NCI-H2107 treated with DMSO at 0.1 percent for 48 hours (cell line): ENCODE data around the gene CELF3.

Experiments used
- DNase-seq: peaks from one replicate; lab custom pipeline; 2025; ENCODE audit not compliant: unreplicated experiment; lab: John Stamatoyannopoulos, UW

Gene CELF3

DNA sequence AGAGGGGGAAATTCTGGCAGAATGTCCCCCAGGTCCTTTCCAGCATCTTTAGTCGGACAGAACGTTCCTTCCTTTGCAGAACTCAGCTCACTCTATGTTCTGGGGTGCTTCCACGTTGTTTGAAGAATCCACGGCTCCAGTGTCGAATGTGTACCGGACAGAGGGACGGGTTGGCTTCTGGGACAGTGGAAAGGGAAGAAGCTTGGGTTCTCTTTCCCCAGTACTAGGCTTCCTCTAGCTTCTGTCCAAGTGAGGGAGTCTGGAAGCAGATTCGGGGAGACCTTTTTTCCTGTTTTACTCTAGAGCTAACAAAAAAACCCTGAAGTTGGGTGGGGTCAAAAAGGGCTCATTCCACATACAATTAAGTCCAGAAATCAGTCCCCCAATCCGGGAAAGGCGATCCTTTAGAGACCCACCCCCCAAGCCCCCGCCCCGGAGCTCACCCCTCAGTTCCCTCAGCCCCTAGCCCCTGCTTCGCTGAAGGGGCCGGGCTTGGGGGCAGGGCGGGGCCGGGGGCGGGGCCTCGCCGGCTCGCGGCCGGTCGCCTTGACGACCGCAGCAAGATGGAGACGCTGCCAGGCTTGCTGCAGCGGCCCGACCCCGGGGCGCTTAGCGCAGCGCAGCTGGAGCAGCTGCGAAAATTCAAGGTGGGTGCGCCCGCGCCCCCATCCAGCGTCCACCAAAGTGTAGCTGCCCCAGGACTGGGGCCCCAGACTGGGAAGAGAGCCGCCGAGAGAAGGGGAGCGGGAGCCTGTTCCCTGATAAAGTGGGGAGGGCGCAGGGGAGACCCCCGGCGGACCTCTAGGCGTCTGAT, 4.6 kb upstream of the CELF3 start, which contains the start of gene RIIAD1:
TSS of gene RIIAD1 (plus strand) at position 549 of the 814 bp plus-strand sequence. CDS start at position 564, 15 bp downstream.
- no peak for DNase-seq

DNA sequence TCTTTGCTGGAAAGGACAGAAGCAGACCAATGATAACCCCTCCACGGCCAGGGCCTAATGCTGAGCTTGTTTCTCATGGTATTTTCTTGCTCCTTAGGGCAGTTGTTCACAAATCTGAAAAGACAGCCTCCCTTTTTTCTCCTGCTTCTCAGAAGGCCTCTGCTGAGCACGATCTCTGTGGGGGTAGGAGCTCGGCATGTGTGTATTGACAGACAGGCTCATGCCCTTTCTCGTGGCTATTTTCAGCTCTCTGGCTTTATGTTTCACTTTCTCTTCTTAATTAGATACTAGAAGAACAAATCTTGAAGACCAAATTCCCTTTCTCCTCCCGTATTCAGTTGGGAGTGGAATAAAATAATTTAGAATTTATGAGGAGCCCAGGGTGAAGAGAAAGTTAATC, 4.0 kb upstream of the CELF3 start:
- no peak for DNase-seq

DNA sequence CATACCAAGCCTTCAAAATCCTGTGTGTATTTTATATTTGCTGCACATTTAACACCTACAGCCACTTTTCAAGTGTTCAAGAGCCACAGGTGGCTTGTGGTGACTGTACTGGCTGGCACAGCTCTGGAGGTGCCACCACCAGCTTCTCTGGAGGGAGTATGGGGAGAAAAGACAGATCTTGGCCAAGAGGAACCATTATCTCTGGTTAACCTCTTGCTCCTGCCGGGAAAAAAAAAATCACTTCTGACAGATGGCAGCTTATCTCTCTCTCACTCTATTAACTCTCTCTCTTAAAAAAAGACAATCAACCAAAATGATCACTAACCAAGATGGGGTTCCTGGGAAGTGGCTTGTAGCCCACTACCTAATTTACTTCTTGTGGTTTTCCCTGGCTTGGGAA, 3.5 kb upstream of the CELF3 start:
- no peak for DNase-seq

DNA sequence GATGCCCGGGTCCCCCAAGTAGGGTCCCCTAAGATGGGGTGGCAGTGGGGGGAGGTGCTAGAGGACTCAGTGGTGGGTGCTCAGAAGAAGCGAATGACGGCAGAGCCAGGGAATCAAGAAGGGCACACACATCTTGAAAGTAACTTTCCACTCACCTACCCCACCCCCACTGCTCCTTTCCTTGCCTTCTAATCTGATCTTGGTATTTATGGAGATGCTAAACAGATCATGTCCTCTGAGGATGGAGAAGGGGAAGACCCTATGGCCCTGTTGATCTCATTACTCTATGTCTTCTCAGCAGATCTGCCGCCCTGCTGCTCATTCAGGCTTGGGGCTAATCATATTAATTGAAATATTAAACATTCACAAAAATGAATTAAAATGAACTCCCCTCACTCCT, 2.1 kb upstream of the CELF3 start:
- DNase-seq = no peak

DNA sequence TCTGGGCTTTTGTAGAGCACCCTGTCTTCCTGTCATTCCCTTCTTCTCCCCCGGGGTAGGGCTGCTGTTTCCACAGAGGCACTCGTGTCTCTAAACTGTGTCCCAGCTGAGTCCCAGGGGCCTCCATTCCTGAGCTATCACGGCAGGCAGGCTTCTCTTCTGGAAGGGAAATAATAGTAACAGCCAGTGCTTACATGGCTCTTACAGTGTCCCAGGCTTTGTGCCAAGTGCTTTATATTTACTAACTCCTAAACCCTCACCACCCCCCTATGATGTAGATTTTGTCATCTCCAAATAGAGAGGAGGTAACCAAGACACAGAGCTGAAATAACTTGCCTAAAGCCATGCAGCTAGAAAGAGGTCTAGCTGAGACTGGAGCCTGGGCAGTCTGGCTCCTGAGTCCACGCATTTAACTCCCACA, 1.4 kb upstream of the CELF3 start:
- no peak for DNase-seq

DNA sequence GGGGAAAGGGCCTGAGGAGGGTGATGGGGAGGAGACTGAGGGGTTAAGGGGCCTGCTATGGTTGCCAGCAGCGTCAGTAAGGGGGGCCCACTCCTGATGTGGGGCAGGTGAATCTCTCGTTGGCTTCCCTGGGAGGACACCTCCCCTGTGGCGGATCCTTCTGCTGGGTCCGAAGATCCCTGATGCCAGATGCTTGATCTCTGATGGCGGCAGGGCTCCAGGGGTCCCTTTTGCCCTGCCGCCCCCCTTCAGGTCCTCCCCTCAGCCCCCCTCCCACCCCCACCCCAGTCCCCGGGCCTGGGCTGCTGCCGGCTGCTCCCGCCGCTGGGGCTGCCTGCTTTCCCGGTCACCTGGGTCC, 219 bp downstream of the CELF3 start:
- no peak for DNase-seq

DNA sequence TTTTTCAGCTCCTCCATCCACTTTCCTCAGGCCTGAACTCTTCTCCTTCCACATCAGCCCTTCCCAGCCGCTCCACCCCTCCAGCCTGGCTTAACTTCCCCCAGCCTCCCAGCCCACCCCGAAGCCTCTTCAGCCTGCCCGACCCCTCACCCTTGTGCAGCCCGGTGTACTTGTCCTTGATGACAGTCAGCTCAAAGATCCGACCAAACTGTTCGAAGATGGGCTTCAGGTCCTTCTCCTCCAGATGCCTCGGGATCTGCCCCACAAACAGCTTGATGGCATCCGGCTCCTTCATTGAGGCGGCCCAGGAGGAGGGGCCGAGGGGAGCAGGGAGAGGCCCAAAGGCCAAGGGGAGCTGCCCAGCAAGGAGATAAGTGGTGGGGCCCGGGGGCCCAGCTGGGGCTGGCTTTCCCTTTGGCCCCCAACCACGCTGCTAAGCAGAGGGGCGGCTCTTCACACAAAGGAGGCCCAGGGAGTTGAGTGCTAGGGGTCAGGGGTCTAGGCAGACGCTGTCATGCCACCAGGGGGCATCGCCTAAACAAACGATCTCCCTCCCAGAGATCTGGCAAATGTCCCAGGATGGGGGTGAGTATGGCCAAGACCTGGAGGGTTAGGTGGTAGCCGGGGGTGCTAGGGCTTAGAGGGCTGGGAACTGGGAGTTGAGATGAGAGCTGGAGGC, 738 bp downstream of the CELF3 start:
- no peak for DNase-seq

DNA sequence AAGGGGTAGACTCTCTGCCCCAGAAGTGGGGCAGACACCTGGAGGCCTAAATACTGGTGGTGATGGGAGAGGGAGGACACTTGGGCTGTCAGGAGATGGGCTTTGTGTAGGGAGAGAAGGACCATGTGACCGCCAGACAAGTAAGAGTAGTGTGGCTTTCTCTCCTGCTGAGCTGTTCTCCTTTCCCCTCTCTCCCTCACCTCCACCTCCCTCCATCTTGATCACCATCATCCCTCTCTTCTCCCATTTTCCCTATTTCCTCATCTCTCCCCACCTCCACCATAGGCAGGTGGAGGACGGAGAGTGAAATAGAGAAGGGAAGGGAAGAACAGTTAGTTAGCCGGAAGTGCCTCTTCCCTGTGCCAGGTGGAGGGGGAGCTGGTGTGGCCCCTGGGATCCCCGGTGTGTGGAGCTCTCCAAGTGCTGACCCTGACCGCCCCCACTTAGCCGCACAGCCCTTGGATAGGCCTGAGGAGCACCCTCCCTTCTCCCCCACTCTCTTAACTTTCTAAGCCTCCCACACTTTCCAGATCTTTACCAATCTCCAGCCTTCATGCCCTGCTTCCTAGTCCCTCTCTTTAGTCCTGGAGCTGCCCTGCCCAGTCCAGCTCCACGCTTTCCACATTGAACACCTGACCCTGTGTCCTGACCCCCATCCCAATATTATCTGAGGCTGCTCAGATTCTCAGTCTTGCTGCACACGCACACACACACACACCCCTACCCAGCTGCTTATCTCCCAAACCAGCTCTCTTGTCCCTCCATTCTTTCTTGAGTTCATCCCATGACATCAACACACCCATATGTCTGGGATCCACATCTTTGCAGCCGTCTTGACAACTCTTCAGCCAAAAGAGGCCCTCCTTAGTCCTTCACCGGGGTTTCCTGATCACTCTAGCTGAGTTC, 1.5 kb downstream of the CELF3 start:
- no peak for DNase-seq

DNA sequence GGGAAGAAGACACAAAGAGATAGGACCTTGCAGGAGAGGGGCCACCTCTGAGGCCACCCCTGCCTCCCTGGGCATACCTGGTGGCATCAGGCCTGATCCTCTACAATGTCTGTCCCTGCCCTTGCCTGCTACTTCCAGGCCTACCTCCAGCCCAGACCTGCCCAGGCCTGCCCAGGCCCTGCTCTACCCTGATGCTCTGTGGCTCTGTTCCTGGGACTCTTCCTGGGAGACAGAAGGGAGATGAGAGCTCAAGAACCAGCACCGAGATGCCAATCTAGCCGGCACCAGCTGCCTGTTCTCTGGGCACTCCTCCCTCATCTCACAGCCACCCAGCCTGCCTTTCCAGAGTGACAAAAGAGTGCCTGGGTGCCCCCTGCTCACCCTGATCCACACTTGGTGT, 2.7 kb downstream of the CELF3 start:
- no peak for DNase-seq

DNA sequence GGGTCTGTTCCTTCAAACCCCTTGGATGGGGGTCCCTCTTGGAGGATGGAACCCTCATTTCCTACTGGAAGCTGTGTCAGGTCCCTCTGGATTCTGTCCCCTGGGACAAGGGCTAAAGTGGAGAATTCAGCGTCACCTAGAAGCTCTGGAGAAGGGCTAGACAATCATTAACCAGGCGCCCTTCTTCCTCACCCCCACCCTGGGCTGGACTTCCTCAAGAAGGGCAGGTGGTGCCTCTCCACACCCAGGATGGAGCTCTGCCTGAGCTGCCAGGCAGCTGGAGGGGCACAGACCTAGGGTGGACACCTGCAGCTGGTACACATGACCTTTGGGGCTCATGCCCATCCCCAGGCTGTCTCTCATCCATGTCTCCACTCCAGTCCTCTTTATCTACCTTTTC, 3.6 kb downstream of the CELF3 start:
- no peak for DNase-seq

DNA sequence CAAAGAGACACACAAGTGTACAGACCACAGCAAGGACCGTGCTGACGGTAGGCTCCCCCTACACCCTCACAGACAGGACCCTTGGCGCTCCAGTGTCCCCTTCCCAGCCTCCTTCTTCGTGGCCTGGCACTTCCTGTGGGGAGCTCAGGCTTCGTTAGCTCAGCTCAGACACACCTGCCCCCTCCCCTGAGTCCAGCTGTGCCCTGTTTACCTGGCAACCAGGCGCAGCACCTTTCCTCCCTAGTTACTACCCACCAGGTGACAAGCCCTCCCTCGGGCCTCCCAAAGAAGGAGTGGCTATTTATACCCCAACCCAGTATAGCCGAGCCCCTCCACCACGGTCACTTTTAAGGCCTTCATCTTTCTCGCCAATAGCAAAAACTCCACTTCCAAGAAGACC, 4.7 kb downstream of the CELF3 start:
- no peak for DNase-seq

DNA sequence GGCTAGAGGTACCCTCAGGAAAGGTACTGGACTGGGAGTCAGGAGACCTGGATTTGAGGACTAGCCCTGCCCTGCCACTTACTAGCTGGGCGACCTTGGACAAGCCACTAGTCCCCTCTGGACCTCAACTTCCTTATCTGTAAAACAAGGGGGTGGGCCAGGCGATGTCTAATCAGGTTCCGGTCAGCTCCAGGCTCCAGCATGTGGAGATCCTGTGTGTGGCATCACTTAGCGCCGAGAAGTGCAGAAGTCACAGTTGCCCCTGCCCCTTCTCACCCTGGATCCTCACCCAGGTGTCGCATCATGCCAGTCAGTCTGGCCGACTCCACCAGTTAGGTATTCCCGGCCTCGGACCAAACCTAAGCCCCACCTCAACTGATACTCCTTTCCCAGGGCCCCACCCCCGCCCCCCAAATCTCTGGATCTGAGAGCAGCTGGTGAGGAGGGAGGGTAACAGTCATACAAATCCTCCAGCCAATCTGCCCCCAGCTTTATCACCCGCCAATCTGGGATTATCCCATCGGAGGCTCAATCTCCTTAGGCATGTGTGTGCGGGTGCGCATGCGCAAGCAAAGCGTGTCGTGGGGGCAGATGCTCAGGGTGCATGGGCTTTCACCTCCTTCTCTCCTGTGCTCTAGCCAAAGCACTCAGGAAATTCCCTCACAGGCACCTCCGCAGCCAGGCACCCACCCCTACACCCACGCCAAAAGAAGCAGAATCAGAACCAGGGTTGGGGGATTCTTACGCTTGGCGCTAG, 5.4 kb downstream of the CELF3 start:
- no peak for DNase-seq

DNA sequence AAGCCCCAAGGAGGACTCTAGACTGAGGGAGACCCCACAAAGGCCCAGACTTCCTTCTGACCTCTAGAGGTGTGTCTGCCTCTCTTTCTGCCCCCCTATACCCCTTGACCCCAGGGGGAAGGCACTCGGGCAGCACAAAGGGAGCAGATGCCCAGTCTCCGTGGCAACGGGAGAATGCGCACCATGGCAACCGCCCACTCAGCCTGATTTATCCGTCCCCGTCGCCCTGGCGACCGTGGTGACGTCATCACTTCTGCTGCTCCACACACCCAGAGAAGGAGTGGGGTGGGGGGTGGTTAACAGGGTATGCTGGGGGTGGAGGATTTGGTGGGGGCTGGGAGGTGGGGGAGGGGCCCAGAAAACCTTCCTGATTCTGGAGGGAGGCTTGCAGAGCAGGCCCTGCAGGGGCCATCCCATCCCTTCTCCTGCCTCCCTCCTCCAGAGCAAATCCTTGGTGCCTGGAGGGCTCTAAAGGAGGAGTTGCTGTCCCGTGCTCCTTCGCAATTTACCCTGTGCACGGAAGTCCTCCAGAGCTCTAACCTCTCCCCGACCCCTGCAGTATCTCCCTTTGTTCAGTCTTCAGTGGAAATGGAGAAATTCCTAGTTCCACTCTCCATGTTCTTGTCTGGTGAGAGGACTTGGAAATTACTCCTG, 6.3 kb downstream of the CELF3 start:
- DNase-seq = no peak

DNA sequence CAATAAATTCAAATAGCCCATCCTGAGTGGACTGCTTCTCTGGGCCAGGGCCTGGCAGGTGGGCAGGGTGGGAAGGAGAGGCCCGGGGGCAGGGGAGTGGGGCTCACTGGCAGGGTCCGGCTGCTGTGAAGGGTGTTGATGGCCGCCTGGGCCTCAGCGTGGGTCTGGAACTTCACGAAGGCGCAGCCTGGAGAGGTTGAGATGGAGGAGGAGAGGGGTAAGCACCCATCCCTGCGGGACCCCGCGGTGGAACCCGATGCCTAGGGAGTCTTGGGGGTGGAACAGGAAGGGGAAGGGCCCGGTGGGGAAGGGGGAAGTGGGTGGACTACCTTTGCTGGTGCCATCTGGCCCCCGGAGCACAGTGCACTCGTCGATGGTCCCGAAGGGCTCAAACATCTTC, 7.7 kb downstream of the CELF3 start:
- DNase-seq = no peak

DNA sequence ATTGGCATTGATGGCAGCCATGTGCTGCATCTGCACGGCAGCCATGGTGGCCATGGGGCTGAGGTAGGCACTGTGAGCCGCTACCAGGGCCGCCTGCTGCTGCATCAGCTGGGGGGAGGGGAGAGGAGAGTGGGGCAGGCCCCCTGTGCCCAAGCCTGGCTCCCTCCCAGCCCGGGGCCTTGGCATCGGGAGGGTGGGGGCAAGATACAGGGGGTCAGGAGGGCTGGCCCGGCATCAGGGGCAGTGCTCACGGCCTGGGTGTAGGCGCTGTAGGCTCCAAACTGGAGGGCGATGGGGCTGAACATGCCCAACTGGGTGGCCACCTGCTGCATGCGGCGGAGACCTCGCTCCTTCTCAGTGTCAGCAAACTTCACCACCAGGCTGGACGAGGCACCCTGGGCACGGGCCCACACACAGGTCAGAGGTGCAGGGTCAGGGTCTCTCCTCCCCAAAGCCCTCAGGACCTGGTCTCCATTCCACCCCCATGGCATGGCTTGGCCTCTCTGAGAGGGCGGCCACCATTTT, 9.0 kb downstream of the CELF3 start:
- DNase-seq = no peak

DNA sequence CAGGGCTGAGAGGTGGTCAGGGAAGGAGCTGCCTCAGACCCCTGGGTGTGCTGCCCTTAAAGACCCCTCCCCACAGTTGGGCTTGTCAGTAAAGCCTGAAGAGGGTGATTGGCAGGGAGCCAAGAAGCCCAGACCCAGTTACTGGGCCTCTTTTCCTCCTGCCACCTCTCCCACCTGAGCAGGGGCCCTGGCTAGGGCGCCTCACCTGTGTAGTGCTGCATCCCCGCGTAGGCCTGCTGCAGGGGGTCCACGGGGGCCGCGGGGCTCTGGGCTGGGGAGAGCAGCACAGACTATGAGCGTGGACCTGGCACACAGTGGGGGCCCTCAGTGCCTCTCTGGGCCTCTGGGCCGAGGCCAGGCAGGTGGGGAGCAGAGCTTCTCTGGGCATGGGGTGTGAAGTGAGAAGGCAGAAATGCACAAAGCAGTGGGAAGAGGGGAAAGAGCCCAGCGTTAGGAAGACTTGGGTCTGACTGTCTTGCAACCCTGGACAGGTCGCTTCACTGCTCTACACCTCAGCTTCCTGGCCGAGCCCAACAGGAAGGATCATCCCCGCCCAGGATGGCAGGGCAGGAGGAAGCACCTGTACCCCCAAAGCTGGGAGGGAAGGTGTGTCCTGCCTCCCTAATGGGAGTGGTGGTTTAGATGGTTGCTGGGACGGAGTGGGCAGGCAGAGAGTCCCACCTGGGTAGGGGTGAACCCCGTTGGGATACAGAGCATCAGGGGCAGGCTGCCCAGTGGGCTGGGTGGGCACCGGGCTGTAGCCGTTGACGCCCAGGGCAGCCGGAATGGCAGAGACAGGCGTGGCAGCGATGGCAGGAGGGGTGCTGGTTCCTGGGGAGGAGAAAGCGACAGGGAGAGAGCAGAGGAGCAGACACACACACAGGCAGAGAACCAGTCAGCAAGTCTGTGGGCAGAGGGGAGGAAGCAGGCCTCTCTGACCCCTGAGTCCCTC, 9.9 kb downstream of the CELF3 start:
- DNase-seq = no peak

DNA sequence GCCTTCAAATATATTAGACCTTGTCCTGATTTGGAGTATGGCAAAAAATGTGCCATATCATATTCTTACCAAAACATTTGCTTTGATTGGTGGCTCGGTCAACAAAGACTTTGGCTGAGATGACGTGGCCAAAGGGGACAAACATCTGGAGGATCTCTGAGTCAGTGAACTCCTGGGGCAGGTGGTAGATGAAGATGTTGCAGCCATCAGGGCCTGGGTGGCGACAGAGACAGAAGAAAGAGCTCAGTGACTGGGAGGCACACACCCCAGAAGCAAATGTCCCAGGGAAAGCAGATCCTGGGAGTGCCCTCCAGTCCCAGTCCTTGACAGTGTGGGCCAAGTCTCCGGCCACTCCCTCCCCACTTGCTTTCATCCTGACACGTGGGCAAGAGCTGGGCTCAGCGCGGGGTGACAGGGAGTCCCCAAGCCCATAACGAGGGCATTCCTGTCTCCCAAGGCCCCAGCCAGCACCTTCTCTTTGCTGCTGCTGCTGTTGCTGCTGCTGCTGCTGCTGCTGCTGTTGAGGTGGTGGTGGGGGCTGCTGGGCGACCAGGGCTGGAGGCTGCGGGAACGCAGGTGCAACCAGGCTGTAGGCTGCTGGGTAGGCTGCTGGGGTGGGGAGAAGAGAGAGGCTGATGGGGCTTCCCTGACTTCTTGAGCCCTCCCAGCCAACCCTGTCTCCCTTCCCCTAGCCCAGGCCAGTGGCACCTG, 10.7 kb downstream of the CELF3 start:
- no peak for DNase-seq

DNA sequence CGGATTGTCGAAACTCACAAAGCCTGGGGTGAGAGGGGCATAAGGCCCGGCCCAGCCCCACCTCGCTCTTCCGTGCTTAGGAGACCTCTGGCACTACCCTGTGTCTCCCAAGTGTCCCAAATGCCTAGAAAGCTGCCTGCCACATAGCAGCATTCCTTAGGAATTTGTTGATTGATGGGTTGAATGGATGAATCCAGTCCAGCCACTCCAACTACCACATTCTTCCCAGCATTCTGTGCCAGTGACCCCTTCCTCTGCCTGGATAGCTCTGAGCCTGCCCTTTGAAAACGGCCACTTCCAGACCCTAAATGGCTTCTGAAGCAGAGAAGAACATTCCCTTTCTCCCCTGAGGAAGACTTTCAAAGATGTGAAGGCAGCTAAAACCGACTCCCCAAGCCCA, 11.5 kb downstream of the CELF3 start:
- DNase-seq = no peak
